SIG-M5 (cell line): ENCODE results near the gene PRKN.

Source experiments
- DNase-seq: peaks from one replicate; lab custom pipeline; 2025; lab: John Stamatoyannopoulos, UW

The PRKN gene

GRCh38 chr6:161959072-161959471 lies 768.5 kb downstream of the PRKN start:
- DNase-seq: no peak

DNA sequence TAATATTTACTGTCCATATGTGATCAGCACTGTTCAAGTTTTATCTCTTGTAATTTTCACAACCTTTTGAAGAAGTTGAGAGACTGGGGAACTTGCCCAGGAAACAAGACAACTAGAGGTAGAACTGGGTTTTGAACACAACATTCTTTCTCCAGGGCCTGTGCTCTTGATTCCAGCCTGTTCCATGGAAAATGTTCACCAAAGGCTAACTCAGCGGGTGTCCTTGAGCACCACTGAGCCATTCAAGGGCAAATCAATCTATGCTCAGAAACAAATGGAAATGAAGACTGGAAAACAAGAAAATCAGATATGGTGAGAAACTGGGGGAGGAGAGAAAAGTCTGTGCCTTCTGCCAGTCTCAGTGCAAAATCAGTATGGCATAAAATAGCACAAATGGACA lies 771.5 kb downstream of the PRKN start:
- no peak for DNase-seq

DNA sequence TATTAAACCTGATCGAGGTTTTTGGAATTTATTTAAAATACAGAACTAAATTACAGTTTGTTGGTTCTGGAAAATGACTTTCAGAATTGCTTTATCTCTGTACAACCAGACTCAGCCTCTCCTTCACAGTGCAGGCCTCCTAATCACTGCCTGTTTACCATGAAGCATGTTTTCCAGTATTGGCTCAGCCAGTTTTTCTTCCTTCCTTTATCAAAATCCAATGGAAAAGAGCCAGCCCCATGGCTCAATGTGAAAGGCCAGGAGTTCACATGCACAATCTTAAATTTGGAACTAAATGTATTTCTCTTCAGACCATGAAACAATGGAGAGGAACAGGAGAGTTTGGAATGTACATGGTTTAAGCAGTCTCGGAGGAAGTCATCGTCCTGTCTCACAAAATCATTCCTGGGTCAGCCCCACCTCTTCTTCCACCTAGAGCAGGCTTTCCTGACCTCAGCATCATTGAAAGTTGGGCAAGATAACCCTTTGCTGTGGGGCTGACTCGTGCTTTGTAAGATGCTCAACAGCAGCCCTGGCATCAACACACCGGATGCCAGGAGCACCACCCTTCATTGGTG lies 772.8 kb downstream of the PRKN start:
- no peak for DNase-seq

- no peak for DNase-seq
These were observed 773.5 kb downstream of the PRKN start for GRCh38 chr6:161954077-161954476.

GRCh38 chr6:161951126-161951525 lies 776.4 kb downstream of the PRKN start:
- DNase-seq: no peak

DNA sequence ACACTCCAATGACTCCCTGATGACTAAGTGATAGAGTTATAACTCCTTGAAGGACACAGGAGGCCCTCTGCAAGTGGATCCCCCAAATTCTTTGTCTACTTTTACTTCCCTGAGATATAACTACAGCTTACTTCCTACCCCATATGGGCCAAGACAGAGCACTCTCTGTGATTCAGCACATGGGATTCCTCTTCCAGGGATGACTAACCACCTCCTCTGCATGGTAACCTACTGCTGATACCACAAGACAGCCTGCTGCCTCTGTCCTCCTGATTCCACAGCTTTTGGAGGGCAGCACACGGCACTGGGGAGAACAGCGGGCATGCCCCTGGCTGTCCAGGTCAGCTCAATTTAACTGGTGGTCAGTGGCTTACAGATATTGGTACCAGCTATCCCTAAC lies 778.0 kb downstream of the PRKN start:
- no peak for DNase-seq

DNA sequence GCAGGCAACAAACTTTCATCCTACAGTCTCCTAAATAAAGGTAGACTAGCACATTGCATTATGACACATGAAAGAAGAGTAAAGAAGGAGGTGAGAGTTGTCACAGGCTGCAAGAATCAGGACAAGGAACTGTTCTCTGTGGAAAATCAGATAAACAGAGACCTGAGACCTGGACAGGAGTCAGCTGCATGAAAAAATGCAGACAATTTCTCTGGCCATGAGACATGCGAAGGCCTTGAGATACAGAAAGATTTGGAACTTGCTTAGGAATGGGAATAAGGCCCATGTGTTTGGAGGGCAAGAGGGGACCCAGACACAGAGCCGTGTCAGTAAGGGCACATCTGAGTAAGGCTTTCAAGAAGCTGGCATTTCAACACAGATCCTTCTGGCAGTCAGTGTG lies 779.1 kb downstream of the PRKN start:
- DNase-seq: no peak

- DNase-seq: no peak
These were observed 780.2 kb downstream of the PRKN start for GRCh38 chr6:161947371-161947770.

- DNase-seq: no peak
These were observed 781.1 kb downstream of the PRKN start for GRCh38 chr6:161946461-161946860.

DNA sequence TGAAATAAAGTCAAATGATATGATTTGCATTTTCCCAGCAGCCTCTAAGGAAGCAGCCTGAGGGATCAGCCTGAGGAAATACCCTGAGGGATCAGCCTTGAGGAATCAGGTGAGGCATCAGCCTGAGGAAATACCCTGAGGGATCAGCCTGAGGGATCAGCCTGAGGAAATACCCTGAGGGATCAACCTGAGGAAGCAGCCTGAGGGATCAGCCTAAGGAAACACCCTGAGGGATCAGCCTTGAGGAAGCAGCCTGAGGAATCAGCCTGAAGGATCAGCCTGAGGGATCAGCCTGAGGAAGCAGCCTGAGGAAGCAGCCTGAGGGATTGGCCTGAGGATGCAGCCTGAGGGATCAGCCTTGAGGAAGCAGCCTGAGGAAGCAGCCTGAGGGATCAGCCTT lies 784.0 kb downstream of the PRKN start:
- no peak for DNase-seq

- no peak for DNase-seq
These were observed 786.0 kb downstream of the PRKN start for GRCh38 chr6:161941565-161941964.

- no peak for DNase-seq
These were observed 787.0 kb downstream of the PRKN start for GRCh38 chr6:161940519-161940918.

GRCh38 chr6:161926324-161926723 lies 801.2 kb downstream of the PRKN start:
- no peak for DNase-seq

DNA sequence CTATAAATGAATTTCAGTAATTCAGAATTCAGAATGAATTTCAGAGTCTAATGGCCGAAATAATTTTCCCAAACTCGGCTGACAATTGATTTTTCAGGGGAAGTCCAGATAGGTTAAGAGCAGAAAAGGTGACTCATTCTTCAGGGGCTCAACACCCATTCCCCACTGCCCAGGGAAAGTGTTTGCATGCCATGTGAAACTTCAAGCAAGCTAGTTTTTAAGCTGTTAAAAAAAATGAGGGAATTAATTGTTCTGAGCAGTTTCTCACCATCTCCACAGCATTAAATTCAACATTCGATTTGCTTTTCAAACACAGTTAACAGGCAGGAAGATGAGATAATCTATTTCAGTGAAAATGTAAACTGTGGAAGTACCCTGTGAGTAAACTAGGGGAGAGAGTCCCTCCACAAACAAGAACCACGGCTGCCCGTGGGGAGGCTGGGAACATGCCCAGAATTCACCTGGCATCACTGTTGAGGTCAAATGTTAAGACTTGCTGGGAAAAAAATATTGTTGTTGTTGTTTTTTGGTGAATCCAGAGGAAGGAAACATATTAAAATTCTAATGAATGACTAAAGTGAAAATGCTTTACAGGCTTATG lies 803.0 kb downstream of the PRKN start:
- DNase-seq: no peak

DNA sequence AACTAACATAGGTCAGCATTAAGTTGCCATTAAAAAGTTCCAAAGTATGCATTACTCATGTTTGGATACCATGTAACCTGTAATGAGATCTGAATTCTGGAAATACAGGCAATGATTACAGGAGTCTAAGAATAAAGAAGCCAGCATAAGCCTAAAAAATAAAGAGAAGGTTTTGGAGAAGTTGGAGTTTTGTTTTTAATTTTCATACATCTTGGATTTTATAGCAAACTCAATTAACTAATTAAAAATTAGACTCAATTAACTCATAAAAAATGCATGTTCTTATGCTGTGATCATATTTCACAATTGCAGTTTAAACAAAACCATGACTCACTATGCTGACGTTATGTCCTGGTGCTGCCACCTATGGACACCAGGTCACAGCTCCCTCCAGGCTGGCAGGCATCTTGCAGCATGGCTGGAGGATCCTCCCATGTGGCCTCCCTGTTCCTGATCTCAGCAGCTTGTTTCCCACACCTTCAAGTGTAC lies 804.9 kb downstream of the PRKN start:
- DNase-seq: no peak

DNA sequence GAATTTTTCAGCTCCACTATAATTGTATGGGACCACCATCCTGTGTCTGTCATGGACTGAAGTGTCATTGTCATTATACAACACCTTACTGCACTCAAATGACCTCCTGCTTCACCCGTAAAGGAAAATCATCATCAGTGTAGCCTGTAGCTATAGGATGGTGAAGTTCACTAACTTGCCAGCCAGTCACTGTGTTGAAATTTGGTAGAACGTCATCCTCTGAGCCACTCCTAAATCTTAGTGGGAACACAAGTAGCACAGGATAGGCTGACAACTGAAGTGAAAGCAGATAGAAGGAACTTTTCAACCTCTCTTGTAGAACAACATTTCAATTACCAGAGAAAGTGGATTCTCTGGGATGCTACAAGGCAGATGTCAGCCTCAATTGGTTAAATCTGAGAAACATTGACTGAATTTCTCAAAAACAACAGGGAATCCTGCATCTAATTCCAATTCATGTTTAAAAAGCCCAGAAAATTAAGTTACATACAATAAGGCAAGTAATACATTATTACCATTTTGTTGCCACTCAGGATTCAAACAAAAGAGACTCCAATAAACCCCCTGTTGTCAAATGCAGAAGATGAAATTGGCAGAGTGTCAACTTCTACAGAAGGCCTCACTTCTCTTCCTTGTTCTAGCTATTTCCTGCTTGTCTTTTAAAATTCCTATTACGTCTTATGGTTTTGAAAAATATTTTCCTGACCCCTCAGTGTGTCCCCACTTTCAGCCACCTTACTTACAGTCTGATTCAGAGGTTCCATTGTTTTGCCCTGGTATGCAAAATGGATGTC lies 805.8 kb downstream of the PRKN start:
- DNase-seq: no peak

DNA sequence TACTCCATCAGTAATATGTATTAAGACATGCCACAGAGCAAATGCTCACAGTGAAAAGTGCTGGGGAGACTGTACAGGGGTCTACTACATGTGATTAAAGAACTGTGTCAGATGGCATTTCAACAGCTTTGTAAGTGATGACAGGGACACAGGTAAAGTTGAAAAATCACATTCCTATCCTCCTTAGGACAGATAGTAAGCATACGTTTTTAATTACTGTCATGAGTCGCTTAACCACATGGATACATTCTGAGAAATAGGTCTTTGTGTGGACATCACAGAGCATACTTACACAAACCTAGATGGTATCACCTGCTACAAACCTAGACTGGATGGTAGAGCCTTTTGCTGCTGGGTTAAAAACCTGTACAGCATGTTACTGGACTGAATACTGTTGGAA lies 807.9 kb downstream of the PRKN start:
- DNase-seq: no peak

GRCh38 chr6:161918628-161919205 lies 808.8 kb downstream of the PRKN start:
- no peak for DNase-seq

DNA sequence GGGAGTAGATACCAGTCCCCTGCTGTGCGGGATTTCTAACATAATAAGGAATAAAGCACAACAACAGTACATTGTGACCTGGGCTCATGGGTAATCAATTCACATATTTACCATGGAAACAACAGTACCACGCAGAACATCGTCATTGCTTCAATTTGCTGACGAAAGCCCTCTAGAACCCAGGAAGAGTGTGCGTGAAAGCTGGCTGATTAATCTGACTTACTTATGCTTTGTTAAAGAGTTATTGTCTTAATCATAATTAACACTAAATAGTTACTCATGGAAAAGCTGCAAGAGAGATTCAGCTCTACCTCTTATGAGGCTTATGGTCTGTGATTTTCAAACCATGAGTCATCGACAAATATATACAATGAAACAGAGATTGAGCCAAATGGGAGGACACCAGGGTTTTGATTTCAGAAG lies 809.4 kb downstream of the PRKN start:
- DNase-seq: no peak

GRCh38 chr6:161917645-161918044 lies 809.9 kb downstream of the PRKN start:
- DNase-seq: no peak

DNA sequence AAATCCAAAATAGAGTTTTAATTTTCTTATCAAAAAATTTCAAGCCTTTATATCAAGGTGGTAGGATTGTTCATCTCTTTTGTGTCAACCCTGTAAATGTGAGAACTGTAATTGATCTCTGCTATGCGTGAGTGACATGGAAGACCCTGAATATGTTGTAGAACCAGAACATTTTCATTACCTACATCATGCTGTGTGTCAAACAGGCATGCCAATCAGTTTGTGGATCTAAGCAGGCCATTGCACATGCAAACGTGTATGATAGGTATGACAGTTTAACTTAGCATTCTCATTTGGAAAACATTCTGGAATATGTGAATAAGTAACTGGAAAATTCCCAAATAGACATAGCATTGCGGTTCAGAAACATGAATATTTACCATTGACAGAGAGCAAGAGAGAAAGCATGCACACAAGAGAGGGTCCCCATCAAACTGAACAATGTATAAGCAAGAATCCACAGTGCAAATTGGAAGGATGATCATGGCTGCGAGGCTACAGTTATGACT lies 812.1 kb downstream of the PRKN start:
- DNase-seq: no peak

GRCh38 chr6:161908872-161909271 lies 818.7 kb downstream of the PRKN start:
- DNase-seq: no peak

DNA sequence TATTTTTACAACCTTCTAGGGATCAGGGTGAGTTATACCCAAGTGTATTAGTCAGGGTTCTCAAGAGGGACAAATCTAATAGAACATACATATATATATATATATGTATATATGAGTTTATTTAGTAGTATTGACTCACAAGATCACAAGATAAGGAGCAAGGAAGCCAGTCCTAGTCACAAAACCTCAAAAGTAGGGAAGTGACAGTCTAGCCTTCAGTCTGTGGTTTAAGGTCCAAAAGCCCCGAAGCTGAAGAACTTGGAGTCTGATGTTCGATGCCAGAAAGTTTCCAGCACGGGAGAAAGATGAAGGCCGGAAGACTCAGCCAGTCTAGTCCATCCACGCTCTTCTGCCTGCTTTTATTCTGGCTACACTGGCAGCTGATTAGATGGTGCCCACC lies 821.0 kb downstream of the PRKN start:
- no peak for DNase-seq
